Upper lobe of left lung (tissue), 6 donors: ENCODE measurements around the gene PGAP6. TPM values are rescaled to one million over a fixed set of nuclear protein-coding genes. Genes with fewer than 3 reads are reported as not detected.

Source experiments
- ATAC-seq, 2 donors: fragments of 200-7000 bp; cut with Tn5 transposase; one replicate each; pipeline ENCODE4 v1.9.1; 2022; ENCODE audit warnings: mild to moderate bottlenecking in 2 of 2, moderate library complexity in 2 of 2; ENCODE audit not compliant: low FRiP score in 2 of 2
- DNase-seq, 2 donors: peaks; one replicate each; pipeline ENCODE4 v3.0.0-alpha.2; 2019 to 2020
- H3K27ac ChIP-seq, 4 donors: fragments of 200-600 bp; sonication (generic); one replicate each; pipeline ENCODE4 v1.5.1; 2016 to 2019
- H3K27me3 ChIP-seq, 4 donors: fragments of 200-600 bp; sonication (generic); one replicate each; pipeline ENCODE4 v1.5.1; 2017 to 2019
- H3K36me3 ChIP-seq, 4 donors: fragments of 200-600 bp; sonication (generic); one replicate each; pipeline ENCODE4 v1.5.1; 2016 to 2019
- H3K4me1 ChIP-seq, 4 donors: fragments of 200-600 bp; sonication (generic); one replicate each; pipeline ENCODE4 v1.5.1; 2018 to 2019
- H3K4me3 ChIP-seq, 4 donors: fragments of 200-600 bp; sonication (generic); one replicate each; pipeline ENCODE4 v1.5.1; 2017 to 2019; ENCODE audit warnings: mild to moderate bottlenecking in 2 of 4, moderate library complexity in 1 of 4
- H3K9me3 ChIP-seq, 4 donors: fragments of 200-600 bp; sonication (generic); one replicate each; pipeline ENCODE4 v1.5.1; 2018 to 2019
- EP300 ChIP-seq, 4 donors: sonication (generic); formaldehyde crosslinking; IDR thresholded peaks; one replicate each; pipeline ENCODE4 v1.5.1; 2017; ENCODE audit warnings: antibody characterized with exemption in 4 of 4, control low read depth in 2 of 4
- POLR2A ChIP-seq, 4 donors: fragments of 450-650 bp; IDR thresholded peaks; one replicate each; pipeline ENCODE4 v1.5.1; 2016 to 2017; ENCODE audit warnings: antibody characterized with exemption in 4 of 4, mild to moderate bottlenecking in 2 of 4
- POLR2AphosphoS5 ChIP-seq, 2 donors: sonication (generic); formaldehyde crosslinking; IDR thresholded peaks; one replicate each; pipeline ENCODE4 v1.5.1; 2017; ENCODE audit warnings: antibody characterized with exemption in 2 of 2
- WGBS, 2 donors: methylation state at CpG; one replicate each; pipeline ENCODE4 v1.1.5; 2017 to 2018; 5-methylcytosine and 5-hydroxymethylcytosine counted together
- total RNA-seq, 6 donors: library from RNA; depleted of rRNA in 4 of 6; stranded (reverse); fragments of >200 nt in 4 of 6; gene quantifications; one replicate each; pipeline versions ENCODE4 v1.1.0 to v1.2.1, GENCODE V29; 2016 to 2021
- TF ChIP-seq, protein P1 (sequence below), 6 experiments: fragments of 450-650 bp in 4 of 6; fragments of 200-600 bp in 2 of 6; sonication (generic) in 2 of 6; IDR thresholded peaks; one replicate each; pipeline ENCODE4 v1.5.1; 2016 to 2019; ENCODE audit warnings: antibody characterized with exemption in 6 of 6
- donor health status: DM: no; HTN: no; CAD: no; lungs with moderate emphysema.
- donor health status: DM: no; HTN: yes; CAD: no; lungs with severe emphysema.

Gene PGAP6
- total RNA-seq, 6 donors from 2014 or later, result 27.9 to 150 (median 96.4) TPM

DNA sequence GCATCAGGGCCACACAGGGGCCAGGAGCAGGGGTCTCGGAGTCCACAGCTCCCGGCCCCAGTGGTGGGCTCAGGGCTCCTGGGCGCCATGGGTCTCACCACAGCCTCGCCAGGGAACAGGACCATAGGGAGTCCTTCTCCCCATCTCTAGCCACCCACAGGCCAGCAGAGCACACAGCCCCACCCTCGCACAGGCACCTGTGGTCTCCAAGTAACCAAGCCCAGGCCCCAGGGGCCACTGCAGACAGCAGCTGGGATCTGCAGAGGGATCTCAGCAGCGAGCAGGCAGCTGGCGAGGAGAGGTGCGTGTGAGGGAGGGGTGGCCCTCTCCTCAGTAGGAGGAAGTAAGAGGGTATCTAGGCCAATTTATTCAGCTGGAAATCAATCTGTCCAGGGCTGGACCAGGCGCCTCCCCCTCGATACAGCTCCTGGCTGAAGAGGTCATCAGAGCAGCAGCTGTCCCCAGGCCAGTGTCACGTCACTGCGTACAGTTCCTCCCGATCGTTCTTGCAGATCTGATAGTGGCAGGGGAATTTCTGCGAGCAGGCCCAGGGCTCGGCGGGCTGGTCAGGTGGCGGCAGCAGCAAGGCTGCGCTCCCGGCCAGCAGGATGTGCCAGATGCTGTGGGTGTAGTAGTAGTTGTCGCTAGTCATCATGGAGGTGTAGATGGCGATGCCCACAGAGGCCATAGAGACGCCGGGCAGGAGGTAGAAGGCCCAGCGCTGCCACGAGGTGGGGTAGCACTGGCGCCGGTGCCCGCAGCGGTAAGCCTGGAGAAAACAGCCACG lies 10.1 kb downstream of the PGAP6 start:
- peak in 1 of 2 donors; percentile 70 for DNase-seq
- H3K36me3 ChIP-seq, result peaks cover 11 to 80% (median 64%) of the 10 kb centered on the region in 4 donors

DNA sequence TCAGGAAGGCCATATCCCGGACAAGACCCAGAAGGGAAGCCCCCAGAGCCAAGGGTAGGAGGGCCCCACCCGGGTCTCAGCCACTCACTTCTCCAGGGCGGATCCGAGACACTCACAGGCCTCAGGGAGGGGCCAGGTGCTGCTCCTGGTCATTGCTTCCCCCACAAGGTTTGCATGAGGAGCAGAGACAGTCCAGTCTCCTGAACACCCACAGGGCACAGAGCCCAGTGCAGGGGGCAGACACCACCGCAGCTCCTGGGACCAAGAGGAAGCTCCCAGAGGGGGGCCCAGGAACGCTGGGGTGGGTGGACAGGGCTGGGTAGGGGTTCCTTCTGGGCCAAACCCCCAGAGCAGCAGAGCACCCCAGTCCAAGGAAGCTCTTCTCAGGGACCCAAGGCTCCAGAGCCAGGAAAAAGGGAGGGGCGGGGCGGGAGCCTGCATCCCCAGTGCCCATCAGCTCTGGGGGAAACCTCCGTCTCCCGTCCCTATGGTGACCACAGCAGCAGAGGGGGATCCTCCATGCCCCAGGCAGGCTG lies 10.7 kb downstream of the PGAP6 start:
- no peak for ATAC-seq
- 24 to 50% methylated on average over 4 to 6 of the region's 10 CpGs for WGBS, 2 donors
- peaks cover 11 to 23% (median 18%) of the 10 kb centered on the region in 4 donors for H3K4me1 ChIP-seq
- TF ChIP-seq POLR2AphosphoS5 (IDR thresholded peaks at IDR 0.05) (no peak), POLR2A (IDR thresholded peaks at IDR 0.05) (no peak), EP300 (IDR thresholded peaks at IDR 0.05) (no peak)
- TF ChIP-seq, protein P1, sequence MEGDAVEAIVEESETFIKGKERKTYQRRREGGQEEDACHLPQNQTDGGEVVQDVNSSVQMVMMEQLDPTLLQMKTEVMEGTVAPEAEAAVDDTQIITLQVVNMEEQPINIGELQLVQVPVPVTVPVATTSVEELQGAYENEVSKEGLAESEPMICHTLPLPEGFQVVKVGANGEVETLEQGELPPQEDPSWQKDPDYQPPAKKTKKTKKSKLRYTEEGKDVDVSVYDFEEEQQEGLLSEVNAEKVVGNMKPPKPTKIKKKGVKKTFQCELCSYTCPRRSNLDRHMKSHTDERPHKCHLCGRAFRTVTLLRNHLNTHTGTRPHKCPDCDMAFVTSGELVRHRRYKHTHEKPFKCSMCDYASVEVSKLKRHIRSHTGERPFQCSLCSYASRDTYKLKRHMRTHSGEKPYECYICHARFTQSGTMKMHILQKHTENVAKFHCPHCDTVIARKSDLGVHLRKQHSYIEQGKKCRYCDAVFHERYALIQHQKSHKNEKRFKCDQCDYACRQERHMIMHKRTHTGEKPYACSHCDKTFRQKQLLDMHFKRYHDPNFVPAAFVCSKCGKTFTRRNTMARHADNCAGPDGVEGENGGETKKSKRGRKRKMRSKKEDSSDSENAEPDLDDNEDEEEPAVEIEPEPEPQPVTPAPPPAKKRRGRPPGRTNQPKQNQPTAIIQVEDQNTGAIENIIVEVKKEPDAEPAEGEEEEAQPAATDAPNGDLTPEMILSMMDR (IDR thresholded peaks at IDR 0.05), result no peak
- no peak for DNase-seq
- peak overlapping the region in 2 of 4 donors; percentile 58 to 60 for H3K4me3 ChIP-seq
- H3K9me3 ChIP-seq, result no peaks in the 10 kb centered on the region
- peaks cover 11 to 79% (median 62%) of the 10 kb centered on the region in 4 donors for H3K36me3 ChIP-seq
- H3K27ac ChIP-seq, result peak overlapping the region; percentile 63 to 81 (median 73)
- no peaks in the 10 kb centered on the region for H3K27me3 ChIP-seq

More for the DNA sequence above, 10.1 kb downstream of the PGAP6 start:
- no peak for TF ChIP-seq POLR2AphosphoS5 (IDR thresholded peaks at IDR 0.05)
- no peak for TF ChIP-seq POLR2A (IDR thresholded peaks at IDR 0.05)
- no peak for ATAC-seq
- Histone ChIP-seq H3K27ac (peak overlapping the region in 3 of 4 donors; percentile 71 to 81 (median 75)), H3K4me1 (peaks cover 11 to 23% (median 18%) of the 10 kb centered on the region in 4 donors), H3K4me3 (no peak overlapping the region), H3K9me3 (no peaks in the 10 kb centered on the region), H3K27me3 (no peaks in the 10 kb centered on the region)
- 89 to 94% methylated on average over 21 to 26 of the region's 31 CpGs for WGBS, 2 donors

DNA sequence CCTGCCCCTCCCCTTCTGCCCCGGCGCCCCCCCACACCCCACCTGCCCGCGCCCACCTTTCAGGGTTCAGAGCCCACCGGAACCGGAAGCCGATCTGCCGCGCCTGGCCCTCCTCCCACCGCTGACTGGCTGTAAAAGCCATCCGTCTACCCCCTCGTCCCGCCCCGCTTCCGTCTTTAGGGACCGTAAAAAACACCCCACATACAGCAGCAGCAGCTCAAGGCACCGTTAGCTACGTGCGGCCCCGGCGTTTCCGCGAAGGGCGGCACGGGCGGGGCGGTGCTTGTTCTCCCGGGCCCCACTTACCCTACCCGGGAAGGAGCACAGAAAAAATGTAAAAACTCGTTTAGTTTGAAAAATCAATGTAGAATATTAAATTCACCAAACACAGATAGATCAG lies 11.3 kb downstream of the PGAP6 start, which contains the start of gene MRPL28:
Gene MRPL28, minus strand, starts transcription at position 96 of the 400 bp plus-strand sequence. CDS start 320 bp downstream, outside the sequence.
- peak within 1 kb of the TSS; percentile 63 to 81 (median 73) for H3K27ac ChIP-seq
- WGBS, 2 donors, result 0 to 1% methylated on average over 20 to 21 of the region's 30 CpGs
- ATAC-seq, result peak; percentile 93 to 97

DNA sequence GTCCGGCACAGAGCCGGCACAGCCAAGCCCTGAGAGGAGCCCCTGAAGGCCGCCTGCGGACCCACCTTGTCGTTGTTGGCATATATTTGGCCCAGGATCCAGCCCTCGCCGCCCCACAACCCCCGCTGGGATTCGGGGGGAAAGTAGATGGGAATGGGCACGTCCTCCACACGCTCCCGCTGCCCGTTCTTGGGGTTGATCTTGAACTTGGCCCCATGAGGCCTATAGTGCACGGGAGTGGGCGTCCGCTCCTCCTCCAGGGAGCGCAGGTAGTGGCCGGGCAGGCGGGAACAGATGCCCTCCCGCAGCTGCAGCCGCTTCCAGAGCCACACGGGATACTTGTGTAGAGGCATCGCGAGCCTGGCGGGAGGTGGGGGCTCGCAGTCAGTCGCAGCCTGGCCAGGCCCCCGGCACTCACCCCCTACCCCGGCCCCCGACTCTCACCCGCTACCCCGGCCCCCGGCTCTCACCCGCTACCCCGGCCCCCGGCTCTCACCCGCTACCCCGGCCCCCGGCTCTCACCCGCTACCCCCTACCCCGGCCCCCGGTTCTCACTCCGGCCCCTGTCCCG lies 11.8 kb downstream of the PGAP6 start:
- no peaks in the 10 kb centered on the region for H3K9me3 ChIP-seq
- TF ChIP-seq POLR2A (IDR thresholded peaks at IDR 0.05) (no peak), EP300 (IDR thresholded peaks at IDR 0.05) (no peak)
- no peaks in the 10 kb centered on the region for H3K27me3 ChIP-seq
- no peak for ATAC-seq
- no peak for DNase-seq
- H3K27ac ChIP-seq, result peak overlapping the region in 2 of 4 donors; percentile 75 to 81
- 16 to 60% methylated on average over 11 to 36 of the region's 44 CpGs for WGBS, 2 donors
- H3K4me3 ChIP-seq, result peak overlapping the region in 3 of 4 donors; percentile 54 to 60 (median 58)
- peaks cover 11 to 69% (median 54%) of the 10 kb centered on the region in 4 donors for H3K36me3 ChIP-seq
- peaks cover 11 to 23% (median 18%) of the 10 kb centered on the region in 4 donors for H3K4me1 ChIP-seq

More for the DNA sequence above, 11.3 kb downstream of the PGAP6 start, which contains the start of gene MRPL28:
- H3K9me3 ChIP-seq, result no peaks in the 10 kb centered on the region
- peak within 1 kb of the TSS in 3 of 4 donors; percentile 54 to 60 (median 58) for H3K4me3 ChIP-seq
- DNase-seq, result peak; percentile 96
- peaks cover 11 to 23% (median 18%) of the 10 kb centered on the region in 4 donors for H3K4me1 ChIP-seq
- H3K27me3 ChIP-seq, result no peaks in the 10 kb centered on the region
- TF ChIP-seq POLR2AphosphoS5 (IDR thresholded peaks at IDR 0.05), result peak; percentile 75 to 82
- TF ChIP-seq, protein P1 (IDR thresholded peaks at IDR 0.05), result no peak
- peak in 1 of 4 donors; percentile 41 for TF ChIP-seq POLR2A (IDR thresholded peaks at IDR 0.05)
- H3K36me3 ChIP-seq, result peaks cover 11 to 73% (median 59%) of the 10 kb centered on the region in 4 donors

DNA sequence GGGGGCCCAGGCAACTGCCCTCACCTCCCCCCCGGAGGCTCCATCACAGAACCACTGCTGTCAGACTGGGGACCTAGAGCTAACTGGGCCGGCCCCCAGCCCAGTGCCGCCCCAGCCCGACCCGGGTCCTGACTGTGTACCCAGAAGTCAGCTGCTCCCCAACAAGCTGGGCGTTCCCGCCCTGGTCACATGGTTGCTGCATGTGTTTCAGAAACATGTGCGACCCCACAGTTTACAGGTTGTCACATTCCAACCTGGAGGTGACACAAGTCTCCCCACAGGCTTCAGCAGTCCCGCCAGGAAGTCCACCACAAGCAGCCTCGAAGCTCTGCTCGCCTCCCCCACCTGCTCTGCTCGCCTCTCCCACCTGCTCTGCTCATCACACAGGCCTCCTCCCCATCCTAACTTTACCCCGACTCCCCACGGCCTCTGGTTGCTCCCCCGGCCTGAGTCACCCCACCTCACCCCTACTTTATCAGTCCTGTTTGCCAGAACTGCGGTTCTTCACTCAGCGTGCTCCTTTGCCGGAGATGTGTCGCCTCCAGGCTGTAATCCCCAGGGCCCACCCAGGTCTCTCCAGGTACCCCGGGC lies 12.4 kb downstream of the PGAP6 start:
- no peaks in the 10 kb centered on the region for H3K9me3 ChIP-seq
- H3K4me1 ChIP-seq, result peaks cover 11 to 23% (median 18%) of the 10 kb centered on the region in 4 donors
- DNase-seq, result no peak
- TF ChIP-seq POLR2AphosphoS5 (IDR thresholded peaks at IDR 0.05), result no peak
- TF ChIP-seq, protein P1 (IDR thresholded peaks at IDR 0.05), result no peak
- no peak for TF ChIP-seq POLR2A (IDR thresholded peaks at IDR 0.05)
- no peak for TF ChIP-seq EP300 (IDR thresholded peaks at IDR 0.05)
- 88 to 89% methylated on average over 13 to 20 of the region's 20 CpGs for WGBS, 2 donors
- H3K36me3 ChIP-seq, result peaks cover 11 to 63% (median 48%) of the 10 kb centered on the region in 4 donors
- H3K27ac ChIP-seq, result no peak overlapping the region
- no peaks in the 10 kb centered on the region for H3K27me3 ChIP-seq
- ATAC-seq, result no peak
- H3K4me3 ChIP-seq, result peak overlapping the region in 2 of 4 donors; percentile 54 to 60
